Hematopoietic multipotent progenitor cell treated with erythropoietin and hydrocortisone succinate and interleukin-3 and kit ligand, for 4 days (in vitro differentiated cells): ENCODE results near the gene DDX27.
A peak's percentile ranks its signal among the peaks of the same experiment; 100 is the strongest.

Experiments used
- DNase-seq: peaks from one replicate; pipeline ENCODE4 v3.0.0-alpha.2; 2015

Gene DDX27

DNA sequence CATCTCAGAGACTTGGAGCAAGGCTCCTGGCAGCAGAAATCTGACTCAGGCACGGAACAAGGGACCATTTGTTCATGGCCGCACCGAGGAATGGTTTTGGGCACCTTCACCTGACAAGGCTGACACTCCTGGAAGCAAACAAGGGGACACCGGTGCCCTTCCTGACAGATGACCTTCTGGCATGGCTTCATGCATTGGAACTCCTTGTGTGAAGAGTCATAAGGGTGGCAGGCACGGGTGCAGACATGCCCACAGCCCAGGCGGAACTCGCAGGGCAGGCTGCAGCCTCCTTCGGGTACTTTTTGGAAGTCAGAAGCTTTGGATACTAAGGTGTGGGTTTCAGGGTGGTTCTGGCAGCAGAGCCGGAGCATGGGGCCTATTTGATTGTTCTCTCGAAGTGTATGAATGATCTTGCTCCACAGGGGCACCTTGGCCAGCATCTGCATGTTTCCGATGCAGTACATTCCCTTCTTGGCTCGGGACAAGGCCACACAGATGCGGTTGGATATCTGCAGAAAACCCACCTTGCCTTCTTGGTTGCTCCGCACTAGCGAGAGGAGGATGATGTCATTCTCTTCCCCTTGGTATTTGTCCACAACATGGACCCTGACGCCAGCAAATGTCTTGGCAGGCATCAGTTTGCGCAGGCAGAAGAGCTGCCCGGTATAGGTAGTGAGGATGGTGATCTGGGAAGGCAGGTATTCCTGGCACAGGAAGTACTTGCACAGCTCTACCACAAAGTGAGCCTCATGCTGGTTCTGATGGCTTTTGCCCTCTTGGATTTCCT lies 29.9 kb downstream of the DDX27 start:
- no peak for DNase-seq

- no peak for DNase-seq
Observed at GRCh38 chr20:49252556-49253350, 33.5 kb downstream of the DDX27 start.

DNA sequence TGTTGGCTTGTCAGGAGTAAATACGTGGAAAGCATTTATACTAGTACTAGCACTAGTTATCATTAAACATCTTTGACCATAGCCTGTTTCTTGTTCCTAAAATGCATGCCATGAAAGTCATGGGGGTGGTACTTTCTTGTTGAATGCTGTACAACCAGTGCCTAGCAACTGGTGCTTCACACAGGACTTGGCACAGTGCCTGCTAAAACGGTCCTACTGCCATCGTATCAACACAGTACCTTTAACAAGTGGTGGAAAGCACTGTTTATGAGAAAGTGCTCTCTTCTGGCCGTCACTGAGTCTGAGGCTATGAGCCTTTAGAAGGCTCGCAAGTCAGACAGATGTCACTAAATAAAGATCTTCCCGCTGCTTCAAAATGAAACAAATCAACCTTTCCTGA lies 37.0 kb downstream of the DDX27 start:
- DNase-seq, result no peak

DNA sequence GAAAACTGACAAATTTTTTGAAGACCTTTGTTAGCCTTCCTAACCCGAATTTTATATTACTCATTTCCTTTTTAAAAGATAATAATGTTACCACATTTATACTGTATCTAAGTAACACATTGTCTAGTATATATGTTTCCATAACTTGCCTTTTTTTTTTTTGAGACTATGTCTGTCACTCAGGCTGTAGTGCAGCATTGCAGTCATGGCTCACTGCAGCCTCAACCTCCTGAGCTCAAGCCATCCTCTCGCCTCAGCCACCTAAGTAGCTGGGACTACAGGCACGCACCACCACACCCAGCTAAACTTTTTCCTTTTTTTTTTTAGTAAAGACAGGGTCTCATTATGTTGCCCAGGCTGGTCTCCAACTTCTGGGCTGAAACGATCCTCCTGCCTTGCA lies 40.1 kb downstream of the DDX27 start:
- DNase-seq, result no peak

DNA sequence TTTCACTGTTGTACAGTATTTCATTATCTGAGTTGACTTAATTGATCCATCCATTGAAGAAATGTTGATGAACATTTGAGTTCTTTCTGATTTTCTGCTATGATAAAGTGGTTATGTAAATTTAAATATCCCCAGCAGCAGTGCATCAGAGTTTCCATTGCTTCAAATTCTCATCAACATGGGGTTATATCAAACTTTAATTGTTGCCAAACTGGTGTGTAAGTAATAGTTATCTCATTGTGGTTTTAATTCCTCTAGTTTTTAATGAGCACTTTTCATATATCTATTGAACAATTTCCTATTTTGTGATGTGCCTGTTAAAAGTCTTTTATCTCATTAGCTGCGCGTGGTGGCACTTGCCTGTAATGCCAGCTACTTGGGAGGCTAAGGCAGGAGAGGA lies 40.6 kb downstream of the DDX27 start:
- DNase-seq, result no peak

- DNase-seq, result no peak
Observed at GRCh38 chr20:49260218-49260617, 41.0 kb downstream of the DDX27 start.

GRCh38 chr20:49261173-49261572 lies 42.0 kb downstream of the DDX27 start:
- no peak for DNase-seq

DNA sequence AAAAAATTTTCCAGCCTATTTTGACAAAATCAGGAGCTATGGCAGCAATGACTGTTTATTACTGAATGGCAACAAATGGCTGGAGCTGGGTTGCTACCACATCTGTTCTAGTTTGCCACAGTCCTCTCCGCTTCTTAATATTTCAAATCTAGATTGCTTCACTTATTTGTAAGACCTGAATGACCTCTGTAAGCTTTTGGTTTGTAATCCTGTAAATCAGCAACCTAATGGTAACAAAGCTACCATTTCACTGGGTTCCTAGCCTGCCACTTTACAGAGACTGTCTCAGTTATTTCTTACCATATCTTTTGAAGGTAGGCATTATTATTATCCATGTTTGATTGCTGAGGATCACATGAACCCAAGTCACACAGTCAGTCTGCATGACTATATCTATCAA lies 43.2 kb downstream of the DDX27 start:
- DNase-seq, result no peak

DNA sequence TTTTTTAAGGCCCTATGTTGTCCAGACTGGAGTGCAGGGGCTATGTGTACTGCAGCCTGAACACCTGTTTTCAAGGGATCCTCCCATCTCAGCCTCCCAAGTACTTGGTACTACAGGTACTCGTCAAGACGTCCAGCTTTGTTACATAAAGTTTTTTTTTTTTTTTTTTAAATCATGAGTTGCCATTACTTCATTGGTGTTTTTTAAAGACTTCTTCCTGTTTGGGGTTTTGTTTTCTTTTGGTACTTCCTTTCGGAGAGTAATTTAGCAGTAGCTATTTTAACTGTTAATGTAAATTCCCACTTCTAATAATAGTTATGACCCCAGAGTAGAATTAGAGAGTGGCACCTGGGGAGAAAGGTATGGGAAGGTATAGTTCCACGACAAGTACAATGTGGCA lies 48.1 kb downstream of the DDX27 start:
- no peak for DNase-seq

DNA sequence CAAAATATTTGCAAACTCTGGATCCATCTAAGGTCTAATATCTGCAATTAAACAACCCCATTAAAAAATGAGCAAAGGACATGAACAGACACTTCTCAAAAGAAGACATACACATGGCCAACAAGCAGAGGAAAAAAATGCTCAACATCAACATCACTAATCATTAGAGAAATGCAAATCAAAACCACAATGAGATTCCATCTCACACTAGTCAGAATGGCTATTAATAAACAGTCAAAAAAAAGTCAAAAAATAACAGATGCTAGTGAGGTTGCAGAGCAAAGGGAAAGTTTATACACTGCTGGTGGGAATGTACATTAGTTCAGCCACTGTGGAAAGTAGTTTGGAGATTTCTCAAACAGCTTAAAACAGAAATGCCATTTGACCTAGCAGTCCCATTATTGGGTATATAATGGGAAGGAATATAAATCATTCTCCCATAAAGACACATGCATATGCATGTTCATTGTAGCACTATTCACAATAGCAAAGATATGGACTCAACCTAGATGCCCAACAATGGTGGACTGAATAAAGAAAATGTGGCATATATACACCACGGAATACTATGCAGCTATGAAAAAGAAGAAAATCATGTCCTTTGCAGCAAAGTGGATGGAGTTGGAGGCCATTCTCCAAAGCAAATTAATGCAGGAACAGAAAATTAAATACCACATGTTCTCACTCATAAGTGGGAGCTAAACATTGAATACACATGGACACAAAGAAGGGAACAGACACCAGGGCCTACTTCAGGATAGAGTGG lies 49.6 kb downstream of the DDX27 start:
- DNase-seq, result no peak

DNA sequence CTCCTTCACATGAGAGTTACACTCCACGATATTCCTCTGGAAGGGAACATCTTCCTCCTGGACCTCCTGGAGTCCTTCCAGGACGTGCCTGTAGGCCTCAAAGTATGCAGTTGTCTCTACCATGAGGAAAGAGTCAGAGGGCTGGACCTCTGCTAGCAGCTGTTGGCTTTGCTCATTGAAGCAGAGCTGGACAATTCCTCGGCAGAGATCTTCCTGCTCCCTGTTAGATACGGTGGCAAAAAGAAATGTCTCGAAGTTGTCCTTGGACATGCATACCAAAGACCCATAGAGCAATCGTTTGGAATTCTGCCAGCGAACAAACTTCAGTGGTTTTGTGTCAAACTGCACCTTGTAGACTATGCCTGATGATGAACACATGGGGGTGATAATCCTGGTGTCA lies 51.0 kb downstream of the DDX27 start:
- no peak for DNase-seq

DNA sequence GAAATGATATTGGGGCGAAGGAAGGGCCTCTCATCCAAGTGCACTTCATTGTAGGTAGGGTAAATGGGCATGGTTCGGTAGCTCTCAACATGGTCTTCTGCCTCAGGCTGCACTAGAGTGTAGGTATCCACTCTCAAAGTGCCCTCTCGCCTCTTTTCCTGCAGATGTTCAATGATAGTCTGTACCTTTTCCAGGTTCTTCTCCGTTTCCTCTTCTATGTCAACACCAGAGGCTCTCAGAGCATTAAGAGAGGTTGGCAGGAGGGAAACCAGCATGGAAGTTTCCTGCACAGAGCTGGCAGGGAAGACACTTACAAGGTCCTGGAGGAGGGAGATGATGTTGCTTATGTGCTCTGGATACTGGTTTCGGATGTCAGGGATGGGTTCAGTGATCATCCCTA lies 51.5 kb downstream of the DDX27 start:
- DNase-seq, result no peak

- DNase-seq, result no peak
Observed at GRCh38 chr20:49272654-49273053, 53.4 kb downstream of the DDX27 start.

- DNase-seq, result no peak
Observed at GRCh38 chr20:49273696-49274277, 54.6 kb downstream of the DDX27 start.

DNA sequence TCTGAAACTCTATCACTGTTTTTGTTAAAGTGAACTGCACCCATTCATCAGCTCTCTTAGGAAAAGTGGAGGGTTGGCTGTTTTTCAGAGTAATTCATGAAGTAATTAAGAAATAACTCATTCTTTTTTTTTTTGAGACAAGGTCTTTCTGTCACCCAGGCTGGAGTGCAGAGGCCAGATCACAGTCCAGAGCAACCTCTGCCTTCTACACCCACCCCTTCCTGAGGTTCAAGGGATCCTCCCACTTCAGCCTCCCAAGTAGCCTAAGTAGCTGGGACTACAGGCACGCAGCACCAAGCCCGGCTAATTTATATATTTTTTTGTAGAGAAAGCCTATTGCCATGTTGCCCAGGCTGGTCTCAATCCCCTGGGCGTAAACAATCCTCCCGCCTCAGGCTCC lies 56.0 kb downstream of the DDX27 start:
- DNase-seq, result no peak

- peak; percentile 27 for DNase-seq
Observed at GRCh38 chr20:49275636-49276035, 56.4 kb downstream of the DDX27 start.

DNA sequence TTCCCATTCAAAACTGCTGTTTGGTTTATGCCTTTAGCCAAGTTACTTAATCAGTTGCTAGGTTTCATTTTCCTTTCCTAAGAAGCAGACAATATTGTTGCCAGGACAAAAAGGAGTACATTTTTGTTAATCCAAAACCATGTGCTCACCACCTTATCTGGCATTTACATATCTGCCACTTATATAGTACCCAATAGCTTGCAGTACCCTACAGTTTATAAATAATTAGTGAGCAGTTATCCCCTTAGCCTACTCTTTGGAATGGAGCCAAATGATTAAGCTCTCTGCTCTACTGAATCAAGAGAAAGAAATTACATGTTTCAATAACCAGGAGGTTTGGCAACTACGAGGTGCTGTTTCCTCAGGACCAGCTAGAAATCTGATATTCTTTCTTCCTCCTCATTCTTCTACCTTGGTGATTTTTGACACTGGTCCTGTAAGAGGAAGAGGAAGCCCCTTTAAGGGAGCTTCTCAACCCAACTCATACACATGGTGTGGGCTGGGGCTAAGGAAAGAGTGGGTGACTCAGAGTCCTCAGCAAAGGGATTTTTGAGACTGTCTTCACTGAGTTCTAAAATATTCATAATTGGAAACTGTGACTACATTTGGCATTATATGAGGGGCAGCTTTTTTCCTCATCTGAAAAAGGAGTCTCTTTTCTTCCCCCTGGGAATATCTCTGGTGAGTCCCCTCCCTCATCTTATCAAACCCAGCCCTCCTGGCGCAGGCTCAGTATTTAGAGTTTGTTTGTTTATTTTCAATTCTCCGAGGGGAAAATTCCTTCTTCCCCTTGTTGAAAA lies 57.1 kb downstream of the DDX27 start:
- peak; percentile 81 for DNase-seq

- DNase-seq, result peak; percentile 35
Observed at GRCh38 chr20:49276961-49277785, 58.0 kb downstream of the DDX27 start.

GRCh38 chr20:49277786-49278035 lies 58.5 kb downstream of the DDX27 start:
- no peak for DNase-seq

GRCh38 chr20:49278036-49278817 lies 59.0 kb downstream of the DDX27 start, which contains the start of gene ZNFX1:
Gene ZNFX1, minus strand, starts transcription at chr20:49278057. Its CDS starts 2,218 bp downstream, at chr20:49275839.
- peak; percentile 99 for DNase-seq
